ENCODE results near the gene LHFPL6. TPM values are rescaled to one million over a fixed set of nuclear protein-coding genes. Genes with fewer than 3 reads are reported as not detected.
A peak's percentile ranks its signal among the peaks of the same experiment; 100 is the strongest.

Gene LHFPL6
- 3.6 and 3.9 TPM in 2 replicates for total RNA-seq (2022)
- Bru-seq, nascent RNA, result percentile 44 among the genes with signal in this experiment
- percentile 46 among the genes with signal in this experiment for BruChase-seq, experiment 1, labeled RNA remaining after a 2-hour chase
- percentile 39 among the genes with signal in this experiment for BruChase-seq, experiment 2, labeled RNA remaining after a 6-hour chase
- long read RNA-seq, partial matches to known transcripts, result 0 of 1 reads
- long read RNA-seq, other reads (novel, unspliced or antisense), result 1 of 1 reads

- ChIA-PET CTCF (interaction anchor here (0.6 to 4.1 kb wide), 5 partner anchors 9 to 552 kb away, joined by 3 to 19 read pairs (median 4); no protein-coding TSS in a partner anchor), POLR2A (no interaction called here)
- Mint-ChIP-seq H3K27ac (ENCODE audit: unreplicated experiment) (no peak within 1 kb of the TSS), H3K9me3 (ENCODE audit: unreplicated experiment) (no peaks in the 10 kb centered on the region), H3K36me3 (ENCODE audit: insufficient read depth, unreplicated experiment) (no peaks in the 10 kb centered on the region), H3K4me1 (ENCODE audit: low read depth, unreplicated experiment) (peaks cover 5% of the 10 kb centered on the region), H3K27me3 (ENCODE audit: insufficient read depth, unreplicated experiment) (peaks cover 23% of the 10 kb centered on the region), H3K4me3 (ENCODE audit: unreplicated experiment) (peak within 1 kb of the TSS; percentile 83)
- Histone ChIP-seq H3K4me3 (ENCODE audit: low read depth, low read length) (peak within 1 kb of the TSS; percentile 53), H3K36me3 (ENCODE audit: control insufficient read depth, insufficient read depth, low read length) (no peaks in the 10 kb centered on the region), H3K4me1 (0 out of 2 replicates have a peak, but pooled peaks cover 4% of the 10 kb centered on the region), H3K9me3 (no peaks in the 10 kb centered on the region), H3K27me3 (replicated peaks; ENCODE audit: control insufficient read depth, insufficient read depth, low read length) (0 out of 2 replicates have a peak, but pooled peaks cover 2% of the 10 kb centered on the region)
- intact Hi-C loops (cut with micrococcal nuclease; ENCODE audit: unreplicated experiment), result loop anchor here (2.0 to 5.0 kb wide), 3 partner anchors 38 to 455 kb away; no protein-coding TSS in a partner anchor
- TF ChIP-seq CTCF (IDR thresholded peaks at IDR 0.05; ENCODE audit: insufficient read depth in 1 of 2, low read depth in 1 of 2, low read length in 1 of 2, severe bottlenecking in 1 of 2, unreplicated experiment in 1 of 2), result peak in 1 of 2 experiments; percentile 46
- no TSS peak for BruUV-seq (replicated peaks)
- DNase-seq, result peak; percentile 72 to 74
Observed at GRCh38 chr13:39602614-39603366, at the start of gene LHFPL6. LHFPL6 (minus strand) TSS chr13:39603193.

DNA sequence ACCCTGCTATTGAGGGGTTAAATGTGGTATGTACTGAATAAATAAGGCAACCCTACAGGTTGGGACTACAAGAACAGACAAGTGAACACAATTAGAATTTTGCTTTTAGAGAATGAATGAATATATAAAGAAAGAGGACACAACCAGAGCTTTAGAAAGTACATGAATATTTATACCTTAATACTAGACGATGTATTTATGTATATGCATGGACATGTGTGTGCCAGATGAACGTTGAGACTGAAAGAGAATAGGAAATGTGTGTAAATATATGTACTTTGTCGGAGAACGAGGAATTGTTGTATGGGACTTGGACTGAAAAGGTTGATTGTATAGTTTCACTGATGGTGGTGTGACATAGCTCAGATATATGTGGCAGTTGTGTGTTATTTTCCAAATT lies 43.1 kb upstream of the LHFPL6 start:
- Histone ChIP-seq H3K9me3 (no peaks in the 10 kb centered on the region), H3K4me3 (ENCODE audit: low read depth, low read length) (no peak overlapping the region), H3K36me3 (ENCODE audit: control insufficient read depth, insufficient read depth, low read length) (no peaks in the 10 kb centered on the region), H3K4me1 (no peaks in the 10 kb centered on the region), H3K27me3 (replicated peaks; ENCODE audit: control insufficient read depth, insufficient read depth, low read length) (no peaks in the 10 kb centered on the region; the same call in 1 of the 2 replicates)
- no peaks in the 10 kb centered on the region for H3K36me3 Mint-ChIP-seq (ENCODE audit: insufficient read depth, unreplicated experiment)
- no peaks in the 10 kb centered on the region for H3K4me1 Mint-ChIP-seq (ENCODE audit: low read depth, unreplicated experiment)
- intact Hi-C loops (cut with micrococcal nuclease; ENCODE audit: unreplicated experiment), result no loop called here
- TF ChIP-seq CTCF (IDR thresholded peaks at IDR 0.05; ENCODE audit: insufficient read depth in 1 of 2, low read depth in 1 of 2, low read length in 1 of 2, severe bottlenecking in 1 of 2, unreplicated experiment in 1 of 2), result no peak
- POLR2A ChIA-PET, result no interaction called here
- DNase-seq, result no peak
- H3K4me3 Mint-ChIP-seq (ENCODE audit: unreplicated experiment), result no peak overlapping the region
- peaks cover 10% of the 10 kb centered on the region for H3K27me3 Mint-ChIP-seq (ENCODE audit: insufficient read depth, unreplicated experiment)
- CTCF ChIA-PET, result no interaction called here
- no TSS peak for BruUV-seq (replicated peaks)
- H3K27ac Mint-ChIP-seq (ENCODE audit: unreplicated experiment), result no peak overlapping the region
- H3K9me3 Mint-ChIP-seq (ENCODE audit: unreplicated experiment), result no peaks in the 10 kb centered on the region

- intact Hi-C loops (cut with micrococcal nuclease; ENCODE audit: unreplicated experiment), result no loop called here
- POLR2A ChIA-PET, result no interaction called here
- H3K9me3 Mint-ChIP-seq (ENCODE audit: unreplicated experiment), result no peaks in the 10 kb centered on the region
- H3K27me3 ChIP-seq (replicated peaks; ENCODE audit: control insufficient read depth, insufficient read depth, low read length), result no peaks in the 10 kb centered on the region
- H3K4me1 ChIP-seq, result no peaks in the 10 kb centered on the region
- no peak overlapping the region for H3K27ac Mint-ChIP-seq (ENCODE audit: unreplicated experiment)
- no peak for TF ChIP-seq CTCF (IDR thresholded peaks at IDR 0.05; ENCODE audit: insufficient read depth in 1 of 2, low read depth in 1 of 2, low read length in 1 of 2, severe bottlenecking in 1 of 2, unreplicated experiment in 1 of 2)
- BruUV-seq (replicated peaks), result no TSS peak
- no peak overlapping the region for H3K4me3 Mint-ChIP-seq (ENCODE audit: unreplicated experiment)
- no peaks in the 10 kb centered on the region for H3K4me1 Mint-ChIP-seq (ENCODE audit: low read depth, unreplicated experiment)
- no peaks in the 10 kb centered on the region for H3K36me3 ChIP-seq (ENCODE audit: control insufficient read depth, insufficient read depth, low read length)
- peaks cover 10% of the 10 kb centered on the region for H3K27me3 Mint-ChIP-seq (ENCODE audit: insufficient read depth, unreplicated experiment)
- H3K9me3 ChIP-seq, result peaks cover 3% of the 10 kb centered on the region
- CTCF ChIA-PET, result no interaction called here
- H3K36me3 Mint-ChIP-seq (ENCODE audit: insufficient read depth, unreplicated experiment), result no peaks in the 10 kb centered on the region
- DNase-seq, result no peak
- H3K4me3 ChIP-seq (ENCODE audit: low read depth, low read length), result no peak overlapping the region
Observed at GRCh38 chr13:39641645-39642044, 38.7 kb upstream of the LHFPL6 start.
